ENCODE data around the gene RREB1. TPM values are rescaled to one million over a fixed set of nuclear protein-coding genes. Genes with fewer than 3 reads are reported as not detected.

Gene RREB1
- polyA plus RNA-seq, 1 donor from 2014 or later = not detected

DNA sequence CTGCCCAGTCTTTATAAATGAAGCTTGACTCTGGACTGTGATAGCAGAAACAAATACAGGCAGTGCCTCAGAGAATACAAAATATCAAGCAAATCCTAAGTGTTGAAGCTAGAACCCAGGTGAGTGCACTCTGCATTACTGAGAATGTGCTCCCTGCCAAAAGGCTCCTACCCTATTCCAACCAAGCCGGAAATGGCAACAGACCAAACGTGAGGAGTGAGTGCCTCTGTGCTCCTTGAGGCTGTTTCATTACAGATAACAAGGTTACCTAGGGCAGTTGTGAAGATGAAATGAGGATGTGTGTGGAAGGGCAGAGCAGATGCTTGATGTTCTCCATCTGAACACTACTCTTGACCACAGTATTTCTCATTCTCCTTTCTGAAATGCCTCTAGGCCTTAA, 175.9 kb downstream of the RREB1 start:
- Histone ChIP-seq H3K36me3 (ENCODE audit: insufficient read depth, low read length) (peaks cover 11% of the 10 kb centered on the region), H3K27me3 (ENCODE audit: insufficient read depth, low read depth, low read length) (no peaks in the 10 kb centered on the region), H3K4me3 (ENCODE audit: low read length) (no peak overlapping the region), H3K9me2 (ENCODE audit: insufficient read depth, low read length) (no peaks in the 10 kb centered on the region), H3K79me2 (replicated peaks; ENCODE audit: insufficient read depth, low read length) (no peaks in the 10 kb centered on the region), H3F3A (ENCODE audit: insufficient read depth, low read length, poor library complexity, severe bottlenecking) (no peaks in the 10 kb centered on the region), H4K20me1 (ENCODE audit: insufficient read depth) (no peaks in the 10 kb centered on the region), H3K4me2 (ENCODE audit: low read length) (no peak overlapping the region), H3K9ac (ENCODE audit: low read length) (no peak overlapping the region), H2AFZ (ENCODE audit: low read depth, low read length) (no peak overlapping the region), H3K9me3 (ENCODE audit: low read length) (no peaks in the 10 kb centered on the region), H3K27ac (ENCODE audit: low read length) (no peak overlapping the region)
- TF ChIP-seq TAF1 (IDR thresholded peaks at IDR 0.05; ENCODE audit: low read depth) (no peak), EP300 (conservative IDR thresholded peaks at IDR 0.05; ENCODE audit: poor library complexity, severe bottlenecking) (no peak), SMC3 (conservative IDR thresholded peaks at IDR 0.05; ENCODE audit: poor library complexity) (no peak), POLR2AphosphoS5 (IDR thresholded peaks at IDR 0.05) (no peak), RAD21 (conservative IDR thresholded peaks at IDR 0.05) (no peak), EZH2 (IDR thresholded peaks at IDR 0.05; ENCODE audit: borderline replicate concordance, insufficient read depth, low read length, poor library complexity, severe bottlenecking) (no peak), MXI1 (conservative IDR thresholded peaks at IDR 0.05; ENCODE audit: poor library complexity, severe bottlenecking) (no peak)
- TF ChIP-seq, protein P1, sequence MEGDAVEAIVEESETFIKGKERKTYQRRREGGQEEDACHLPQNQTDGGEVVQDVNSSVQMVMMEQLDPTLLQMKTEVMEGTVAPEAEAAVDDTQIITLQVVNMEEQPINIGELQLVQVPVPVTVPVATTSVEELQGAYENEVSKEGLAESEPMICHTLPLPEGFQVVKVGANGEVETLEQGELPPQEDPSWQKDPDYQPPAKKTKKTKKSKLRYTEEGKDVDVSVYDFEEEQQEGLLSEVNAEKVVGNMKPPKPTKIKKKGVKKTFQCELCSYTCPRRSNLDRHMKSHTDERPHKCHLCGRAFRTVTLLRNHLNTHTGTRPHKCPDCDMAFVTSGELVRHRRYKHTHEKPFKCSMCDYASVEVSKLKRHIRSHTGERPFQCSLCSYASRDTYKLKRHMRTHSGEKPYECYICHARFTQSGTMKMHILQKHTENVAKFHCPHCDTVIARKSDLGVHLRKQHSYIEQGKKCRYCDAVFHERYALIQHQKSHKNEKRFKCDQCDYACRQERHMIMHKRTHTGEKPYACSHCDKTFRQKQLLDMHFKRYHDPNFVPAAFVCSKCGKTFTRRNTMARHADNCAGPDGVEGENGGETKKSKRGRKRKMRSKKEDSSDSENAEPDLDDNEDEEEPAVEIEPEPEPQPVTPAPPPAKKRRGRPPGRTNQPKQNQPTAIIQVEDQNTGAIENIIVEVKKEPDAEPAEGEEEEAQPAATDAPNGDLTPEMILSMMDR (IDR thresholded peaks at IDR 0.05; ENCODE audit: poor library complexity, severe bottlenecking) = no peak
- TF ChIP-seq, protein P2, sequence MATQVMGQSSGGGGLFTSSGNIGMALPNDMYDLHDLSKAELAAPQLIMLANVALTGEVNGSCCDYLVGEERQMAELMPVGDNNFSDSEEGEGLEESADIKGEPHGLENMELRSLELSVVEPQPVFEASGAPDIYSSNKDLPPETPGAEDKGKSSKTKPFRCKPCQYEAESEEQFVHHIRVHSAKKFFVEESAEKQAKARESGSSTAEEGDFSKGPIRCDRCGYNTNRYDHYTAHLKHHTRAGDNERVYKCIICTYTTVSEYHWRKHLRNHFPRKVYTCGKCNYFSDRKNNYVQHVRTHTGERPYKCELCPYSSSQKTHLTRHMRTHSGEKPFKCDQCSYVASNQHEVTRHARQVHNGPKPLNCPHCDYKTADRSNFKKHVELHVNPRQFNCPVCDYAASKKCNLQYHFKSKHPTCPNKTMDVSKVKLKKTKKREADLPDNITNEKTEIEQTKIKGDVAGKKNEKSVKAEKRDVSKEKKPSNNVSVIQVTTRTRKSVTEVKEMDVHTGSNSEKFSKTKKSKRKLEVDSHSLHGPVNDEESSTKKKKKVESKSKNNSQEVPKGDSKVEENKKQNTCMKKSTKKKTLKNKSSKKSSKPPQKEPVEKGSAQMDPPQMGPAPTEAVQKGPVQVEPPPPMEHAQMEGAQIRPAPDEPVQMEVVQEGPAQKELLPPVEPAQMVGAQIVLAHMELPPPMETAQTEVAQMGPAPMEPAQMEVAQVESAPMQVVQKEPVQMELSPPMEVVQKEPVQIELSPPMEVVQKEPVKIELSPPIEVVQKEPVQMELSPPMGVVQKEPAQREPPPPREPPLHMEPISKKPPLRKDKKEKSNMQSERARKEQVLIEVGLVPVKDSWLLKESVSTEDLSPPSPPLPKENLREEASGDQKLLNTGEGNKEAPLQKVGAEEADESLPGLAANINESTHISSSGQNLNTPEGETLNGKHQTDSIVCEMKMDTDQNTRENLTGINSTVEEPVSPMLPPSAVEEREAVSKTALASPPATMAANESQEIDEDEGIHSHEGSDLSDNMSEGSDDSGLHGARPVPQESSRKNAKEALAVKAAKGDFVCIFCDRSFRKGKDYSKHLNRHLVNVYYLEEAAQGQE (IDR thresholded peaks at IDR 0.05; ENCODE audit: borderline replicate concordance) = no peak

DNA sequence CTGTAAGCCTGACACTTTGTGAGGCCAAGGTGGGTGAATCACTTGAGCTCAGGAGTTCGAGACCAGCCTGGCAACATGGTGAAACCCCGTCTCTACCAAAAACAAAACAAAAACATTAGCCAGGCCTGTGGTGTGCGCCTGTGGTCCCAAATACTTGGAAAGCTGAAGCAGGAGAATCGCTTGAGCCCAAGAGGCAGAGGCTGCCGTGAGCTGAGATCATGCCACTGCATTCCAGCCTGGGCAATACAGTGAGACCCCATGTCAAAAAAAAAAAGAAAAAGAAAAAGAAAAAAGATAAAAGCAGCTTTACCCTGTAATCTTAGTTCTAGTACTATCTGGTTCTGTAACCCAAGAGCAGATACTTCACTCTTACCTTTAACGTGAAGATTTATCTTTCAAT, 177.7 kb downstream of the RREB1 start:
- H2AFZ ChIP-seq (ENCODE audit: low read depth, low read length) = no peak overlapping the region
- H3K9ac ChIP-seq (ENCODE audit: low read length) = no peak overlapping the region
- no peaks in the 10 kb centered on the region for H3K27me3 ChIP-seq (ENCODE audit: insufficient read depth, low read depth, low read length)
- no peaks in the 10 kb centered on the region for H3K9me3 ChIP-seq (ENCODE audit: low read length)
- TF ChIP-seq POLR2AphosphoS5 (IDR thresholded peaks at IDR 0.05) (no peak), SMC3 (conservative IDR thresholded peaks at IDR 0.05; ENCODE audit: poor library complexity) (no peak), TAF1 (IDR thresholded peaks at IDR 0.05; ENCODE audit: low read depth) (no peak), EP300 (conservative IDR thresholded peaks at IDR 0.05; ENCODE audit: poor library complexity, severe bottlenecking) (no peak), MXI1 (conservative IDR thresholded peaks at IDR 0.05; ENCODE audit: poor library complexity, severe bottlenecking) (no peak), RAD21 (conservative IDR thresholded peaks at IDR 0.05) (no peak), EZH2 (IDR thresholded peaks at IDR 0.05; ENCODE audit: borderline replicate concordance, insufficient read depth, low read length, poor library complexity, severe bottlenecking) (no peak)
- TF ChIP-seq, protein P1 (IDR thresholded peaks at IDR 0.05; ENCODE audit: poor library complexity, severe bottlenecking) = no peak
- TF ChIP-seq, protein P2 (IDR thresholded peaks at IDR 0.05; ENCODE audit: borderline replicate concordance) = no peak
- no peak overlapping the region for H3K4me3 ChIP-seq (ENCODE audit: low read length)
- no peak overlapping the region for H3K27ac ChIP-seq (ENCODE audit: low read length)
- H3K79me2 ChIP-seq (replicated peaks; ENCODE audit: insufficient read depth, low read length) = no peaks in the 10 kb centered on the region
- no peaks in the 10 kb centered on the region for H3K9me2 ChIP-seq (ENCODE audit: insufficient read depth, low read length)
- H4K20me1 ChIP-seq (ENCODE audit: insufficient read depth) = no peaks in the 10 kb centered on the region
- H3K4me2 ChIP-seq (ENCODE audit: low read length) = no peak overlapping the region
- peaks cover 17% of the 10 kb centered on the region for H3K36me3 ChIP-seq (ENCODE audit: insufficient read depth, low read length)
- H3F3A ChIP-seq (ENCODE audit: insufficient read depth, low read length, poor library complexity, severe bottlenecking) = no peaks in the 10 kb centered on the region
